ENCODE results near the gene BACH2.
"Not testable (repeated sequence)": the region's sequence is repeated elsewhere in the genome, so short reads cannot be mapped to it uniquely, and the experiment has no call there.

Gene BACH2

GRCh38 chr6:89917216-89917615, 379.4 kb downstream of the BACH2 start:
- H3K4me3 ChIP-seq (ENCODE audit: low read depth, low read length): no peak overlapping the region
- TF ChIP-seq, protein P1, sequence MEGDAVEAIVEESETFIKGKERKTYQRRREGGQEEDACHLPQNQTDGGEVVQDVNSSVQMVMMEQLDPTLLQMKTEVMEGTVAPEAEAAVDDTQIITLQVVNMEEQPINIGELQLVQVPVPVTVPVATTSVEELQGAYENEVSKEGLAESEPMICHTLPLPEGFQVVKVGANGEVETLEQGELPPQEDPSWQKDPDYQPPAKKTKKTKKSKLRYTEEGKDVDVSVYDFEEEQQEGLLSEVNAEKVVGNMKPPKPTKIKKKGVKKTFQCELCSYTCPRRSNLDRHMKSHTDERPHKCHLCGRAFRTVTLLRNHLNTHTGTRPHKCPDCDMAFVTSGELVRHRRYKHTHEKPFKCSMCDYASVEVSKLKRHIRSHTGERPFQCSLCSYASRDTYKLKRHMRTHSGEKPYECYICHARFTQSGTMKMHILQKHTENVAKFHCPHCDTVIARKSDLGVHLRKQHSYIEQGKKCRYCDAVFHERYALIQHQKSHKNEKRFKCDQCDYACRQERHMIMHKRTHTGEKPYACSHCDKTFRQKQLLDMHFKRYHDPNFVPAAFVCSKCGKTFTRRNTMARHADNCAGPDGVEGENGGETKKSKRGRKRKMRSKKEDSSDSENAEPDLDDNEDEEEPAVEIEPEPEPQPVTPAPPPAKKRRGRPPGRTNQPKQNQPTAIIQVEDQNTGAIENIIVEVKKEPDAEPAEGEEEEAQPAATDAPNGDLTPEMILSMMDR (conservative IDR thresholded peaks at IDR 0.05; ENCODE audit: low read depth, low read length): no peak
- no peak for DNase-seq (ENCODE audit: low read depth)

DNA sequence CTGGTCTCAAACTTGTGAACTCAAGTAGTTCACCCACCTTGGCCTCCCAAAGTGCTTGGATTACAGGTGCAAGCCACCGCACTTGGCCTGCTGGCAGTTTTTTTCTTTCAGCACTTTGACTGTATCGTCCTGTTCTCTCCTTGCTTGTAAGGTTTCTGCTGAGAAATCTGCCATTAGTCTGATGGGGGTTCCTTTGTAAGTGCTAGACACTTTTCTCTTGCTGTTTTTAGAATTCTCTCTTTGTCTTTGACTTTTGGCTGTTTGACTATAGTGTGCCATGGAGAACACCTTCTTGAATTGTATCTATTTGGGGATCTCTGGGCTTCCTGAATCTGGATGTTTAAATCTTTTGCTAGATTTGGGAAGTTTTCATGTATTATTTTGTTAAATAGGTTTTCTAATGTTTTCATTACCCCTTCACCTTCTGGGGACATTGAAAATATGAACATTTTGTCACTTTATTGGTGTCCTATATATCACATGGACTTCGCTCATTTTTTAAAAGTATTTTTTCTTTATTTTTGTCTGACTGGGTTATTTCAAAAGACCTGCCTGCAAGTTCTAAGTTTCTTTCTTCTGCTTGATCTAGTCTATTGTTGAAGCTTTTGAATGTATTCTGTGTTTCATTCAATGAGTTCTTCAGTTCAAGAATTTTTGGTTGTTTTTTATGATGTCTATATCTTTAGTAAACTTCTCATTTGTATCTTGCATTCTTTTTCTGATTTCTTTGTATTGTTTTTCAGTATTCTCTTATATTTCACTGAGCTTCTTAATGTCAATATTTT, 380.3 kb downstream of the BACH2 start:
- TF ChIP-seq, protein P1 (conservative IDR thresholded peaks at IDR 0.05; ENCODE audit: low read depth, low read length): no peak
- no peak for DNase-seq (ENCODE audit: low read depth)
- no peak overlapping the region for H3K4me3 ChIP-seq (ENCODE audit: low read depth, low read length)

GRCh38 chr6:89910902-89911240, 385.8 kb downstream of the BACH2 start:
- no peak for DNase-seq (ENCODE audit: low read depth)
- H3K4me3 ChIP-seq (ENCODE audit: low read depth, low read length): no peak overlapping the region
- TF ChIP-seq, protein P1 (conservative IDR thresholded peaks at IDR 0.05; ENCODE audit: low read depth, low read length): no peak

DNA sequence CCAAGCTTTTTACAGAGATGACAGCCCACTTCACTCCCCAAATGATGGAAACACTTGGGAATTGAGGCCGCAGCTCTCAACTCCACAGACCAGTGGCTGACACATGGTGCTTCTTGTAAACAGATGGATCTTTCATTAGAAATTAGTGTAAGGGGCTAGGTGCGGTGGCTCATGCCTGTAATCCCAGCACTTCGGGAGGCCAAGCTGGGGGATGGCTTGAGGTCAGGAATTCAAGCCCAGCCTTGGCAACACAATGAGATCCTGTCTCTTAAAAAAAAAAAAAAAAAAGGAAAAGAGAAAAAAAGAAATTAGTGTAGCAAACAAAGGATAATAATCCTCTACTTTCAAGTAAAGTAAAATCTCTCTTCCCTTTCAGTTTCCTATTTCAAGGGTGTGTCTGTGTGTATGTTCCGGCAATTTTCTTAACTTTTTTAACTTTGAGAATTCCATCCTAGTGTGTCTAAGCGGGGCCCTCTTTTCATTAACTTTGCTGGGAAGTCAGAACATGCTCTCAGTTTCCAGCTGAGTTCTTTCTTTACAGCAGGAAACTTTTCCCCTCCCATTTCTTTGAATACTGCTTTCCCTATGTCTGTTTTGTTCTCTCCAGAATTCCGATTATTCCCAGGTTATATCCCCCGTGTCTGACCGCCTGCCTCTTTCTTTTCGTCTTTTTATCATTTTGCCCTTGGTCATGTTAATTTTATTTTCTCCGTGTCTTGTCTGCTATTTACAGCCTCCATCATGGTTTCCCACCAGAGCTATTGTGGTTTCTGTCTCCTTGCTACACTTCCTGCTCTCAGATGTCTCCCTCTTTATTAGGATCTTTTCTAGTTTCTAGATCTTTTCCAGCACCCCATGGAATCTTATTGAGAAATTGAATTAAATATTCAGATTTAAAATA, 386.4 kb downstream of the BACH2 start:
- not testable (repeated sequence) for DNase-seq (ENCODE audit: low read depth); H3K4me3 ChIP-seq (ENCODE audit: low read depth, low read length)

DNA sequence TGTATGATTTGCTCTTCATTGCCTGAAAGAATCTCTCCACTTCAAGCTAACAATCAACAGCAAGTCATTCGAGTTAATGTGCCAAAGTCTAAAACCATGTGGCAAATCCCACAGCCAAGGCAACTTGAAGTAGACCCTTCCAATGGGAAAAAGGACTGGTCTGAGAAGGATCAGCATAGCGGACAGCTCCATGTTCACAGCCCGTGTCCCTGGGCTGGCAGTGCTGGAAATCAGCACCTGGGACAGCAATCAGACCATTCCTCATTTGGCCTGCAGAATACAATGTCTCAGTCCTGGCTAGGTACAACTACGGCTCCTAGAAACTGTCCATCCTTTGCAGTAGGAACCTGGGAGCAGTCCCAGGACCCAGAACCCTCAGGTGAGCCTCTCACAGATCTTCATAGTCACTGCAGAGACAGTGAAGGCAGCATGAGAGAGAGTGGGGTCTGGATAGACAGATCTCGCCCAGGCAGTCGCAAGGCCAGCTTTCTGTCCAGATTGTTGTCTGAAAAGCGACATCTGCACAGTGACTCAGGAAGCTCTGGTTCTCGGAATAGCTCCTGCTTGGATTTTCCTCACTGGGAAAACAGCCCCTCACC, 401.3 kb downstream of the BACH2 start:
- no peak overlapping the region for H3K4me3 ChIP-seq (ENCODE audit: low read depth, low read length)
- peak; percentile 81 for DNase-seq (ENCODE audit: low read depth)

GRCh38 chr6:89894169-89894568, 402.5 kb downstream of the BACH2 start, which contains the start of gene GJA10:
Gene GJA10, plus strand, starts transcription at chr6:89894469. Its CDS starts 0 bp downstream, at chr6:89894469.
- TF ChIP-seq, protein P1 (conservative IDR thresholded peaks at IDR 0.05; ENCODE audit: low read depth, low read length): no peak
- no peak within 1 kb of the TSS for H3K4me3 ChIP-seq (ENCODE audit: low read depth, low read length)
- DNase-seq (ENCODE audit: low read depth): no peak

More for the DNA sequence above, 401.3 kb downstream of the BACH2 start:
- TF ChIP-seq, protein P1 (conservative IDR thresholded peaks at IDR 0.05; ENCODE audit: low read depth, low read length): no peak

GRCh38 chr6:89892577-89892976, 404.1 kb downstream of the BACH2 start:
- not testable (repeated sequence) for H3K4me3 ChIP-seq (ENCODE audit: low read depth, low read length); DNase-seq (ENCODE audit: low read depth)

- not testable (repeated sequence) for DNase-seq (ENCODE audit: low read depth); H3K4me3 ChIP-seq (ENCODE audit: low read depth, low read length)
Measured at GRCh38 chr6:89890845-89891528, 405.7 kb downstream of the BACH2 start.
